Stomach (tissue), 4 donors: ENCODE data around the gene PCYT2.

Experiments
- CTCF ChIP-seq, 7 experiments: fragments of 450-650 bp in 4 of 7; fragments of 200-600 bp in 3 of 7; sonication (generic) in 3 of 7; IDR thresholded peaks; one replicate each; pipeline ENCODE4 v1.5.1; 2016 to 2019; ENCODE audit warnings: antibody characterized with exemption in 7 of 7, control low read depth in 2 of 7, mild to moderate bottlenecking in 1 of 7
- EP300 ChIP-seq: sonication (generic); formaldehyde crosslinking; IDR thresholded peaks from one replicate; pipeline ENCODE4 v1.6.1; 2017; ENCODE audit warnings: antibody characterized with exemption
- POLR2A ChIP-seq, 4 donors: fragments of 450-650 bp; IDR thresholded peaks; one replicate each; pipeline ENCODE4 v1.6.1; 2016; ENCODE audit warnings: antibody characterized with exemption in 4 of 4, control low read depth in 2 of 4, mild to moderate bottlenecking in 1 of 4, moderate library complexity in 1 of 4
- POLR2AphosphoS5 ChIP-seq, 3 donors: sonication (generic); formaldehyde crosslinking; IDR thresholded peaks; one replicate each; pipeline ENCODE4 v1.6.1; 2016; ENCODE audit warnings: antibody characterized with exemption in 3 of 3

GRCh38 chr17:81918832-81919545 is 7.8 kb upstream of the PCYT2 start:
- no peak for TF ChIP-seq CTCF (IDR thresholded peaks at IDR 0.05)
- peak in 2 of 3 donors; percentile 37 to 40 for TF ChIP-seq POLR2AphosphoS5 (IDR thresholded peaks at IDR 0.05)
- no peak for TF ChIP-seq EP300
- TF ChIP-seq POLR2A (IDR thresholded peaks at IDR 0.05) = no peak
